Measurements from ENCODE around the gene DIP2B.

DNA sequence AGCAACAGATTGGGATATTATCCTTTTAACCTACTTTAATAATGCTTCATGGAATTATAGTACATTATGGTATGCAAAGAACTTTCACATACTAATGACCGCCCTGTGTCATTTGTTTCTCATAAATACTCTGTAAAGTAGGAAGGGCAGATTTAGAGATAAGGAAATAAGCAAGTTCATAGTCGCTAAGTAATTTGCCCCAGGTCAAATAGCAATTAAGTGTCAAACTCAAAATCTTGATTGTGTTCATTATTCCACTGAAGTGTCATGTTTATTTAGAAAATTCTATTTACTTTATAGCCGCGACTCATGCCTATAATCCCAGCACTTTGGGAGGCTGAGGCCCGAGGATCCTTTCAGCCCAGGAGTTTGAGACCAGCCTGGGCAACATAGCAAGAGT is 160.4 kb downstream of the DIP2B start:
- TF ChIP-seq, protein P1, sequence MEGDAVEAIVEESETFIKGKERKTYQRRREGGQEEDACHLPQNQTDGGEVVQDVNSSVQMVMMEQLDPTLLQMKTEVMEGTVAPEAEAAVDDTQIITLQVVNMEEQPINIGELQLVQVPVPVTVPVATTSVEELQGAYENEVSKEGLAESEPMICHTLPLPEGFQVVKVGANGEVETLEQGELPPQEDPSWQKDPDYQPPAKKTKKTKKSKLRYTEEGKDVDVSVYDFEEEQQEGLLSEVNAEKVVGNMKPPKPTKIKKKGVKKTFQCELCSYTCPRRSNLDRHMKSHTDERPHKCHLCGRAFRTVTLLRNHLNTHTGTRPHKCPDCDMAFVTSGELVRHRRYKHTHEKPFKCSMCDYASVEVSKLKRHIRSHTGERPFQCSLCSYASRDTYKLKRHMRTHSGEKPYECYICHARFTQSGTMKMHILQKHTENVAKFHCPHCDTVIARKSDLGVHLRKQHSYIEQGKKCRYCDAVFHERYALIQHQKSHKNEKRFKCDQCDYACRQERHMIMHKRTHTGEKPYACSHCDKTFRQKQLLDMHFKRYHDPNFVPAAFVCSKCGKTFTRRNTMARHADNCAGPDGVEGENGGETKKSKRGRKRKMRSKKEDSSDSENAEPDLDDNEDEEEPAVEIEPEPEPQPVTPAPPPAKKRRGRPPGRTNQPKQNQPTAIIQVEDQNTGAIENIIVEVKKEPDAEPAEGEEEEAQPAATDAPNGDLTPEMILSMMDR (conservative IDR thresholded peaks at IDR 0.05) = no peak
- TF ChIP-seq EZH2 (IDR thresholded peaks at IDR 0.05; ENCODE audit: low read depth) = no peak

All from PC-9 (cell line).